Esophagus muscularis mucosa (tissue), 4 donors: Measurements from ENCODE around the gene SCYGR6. TPM values are rescaled to one million over a fixed set of nuclear protein-coding genes. Genes with fewer than 3 reads are reported as not detected.

Experiments used
- DNase-seq: peaks from one replicate; pipeline ENCODE4 v3.0.0-alpha.2; 2017; ENCODE audit errors: extremely low spot score
- H3K27ac ChIP-seq, 4 donors: fragments of 200-600 bp; sonication (generic); replicated peaks in 1 of 4; 1 replicate in 3 of 4; 2 replicates in 1 of 4; pipeline ENCODE4 v1.5.1; 2016 to 2019; ENCODE audit warnings: mild to moderate bottlenecking in 1 of 4
- H3K27me3 ChIP-seq, 4 donors: fragments of 200-600 bp; sonication (generic); one replicate each; pipeline versions ENCODE4 v1.5.1 to v1.6.0; 2016 to 2019
- H3K36me3 ChIP-seq, 4 donors: fragments of 200-600 bp; sonication (generic); one replicate each; pipeline ENCODE4 v1.5.1; 2016 to 2019
- H3K4me1 ChIP-seq, 4 donors: fragments of 200-600 bp; sonication (generic); one replicate each; pipeline ENCODE4 v1.5.1; 2016 to 2019
- H3K4me3 ChIP-seq, 4 donors: fragments of 200-600 bp; sonication (generic); 1 replicate in 2 of 4; 2 replicates in 2 of 4; pipeline ENCODE4 v1.5.1; 2016 to 2019; ENCODE audit warnings: mild to moderate bottlenecking in 4 of 4, moderate library complexity in 1 of 4
- H3K9me3 ChIP-seq, 4 donors: fragments of 200-600 bp; sonication (generic); 1 replicate in 3 of 4; 2 replicates in 1 of 4; pipeline ENCODE4 v1.5.1; 2016 to 2019
- CTCF ChIP-seq, 3 experiments: fragments of 200-600 bp in 2 of 3; fragments of 450-650 bp in 1 of 3; sonication (generic) in 2 of 3; IDR thresholded peaks; one replicate each; pipeline ENCODE4 v1.5.1; 2017 to 2019; ENCODE audit warnings: antibody characterized with exemption in 3 of 3, mild to moderate bottlenecking in 2 of 3, moderate library complexity in 1 of 3
- EP300 ChIP-seq: sonication (generic); formaldehyde crosslinking; IDR thresholded peaks from one replicate; pipeline ENCODE4 v1.6.1; 2017; ENCODE audit warnings: antibody characterized with exemption
- POLR2A ChIP-seq: fragments of 450-650 bp; IDR thresholded peaks from one replicate; pipeline ENCODE4 v1.6.1; 2017; ENCODE audit warnings: antibody characterized with exemption, moderate library complexity, mild to moderate bottlenecking, low read depth
- POLR2AphosphoS5 ChIP-seq, 2 donors: sonication (generic); formaldehyde crosslinking; IDR thresholded peaks; one replicate each; pipeline ENCODE4 v1.6.1; 2017; ENCODE audit warnings: antibody characterized with exemption in 2 of 2
- WGBS: methylation state at CpG from one replicate; pipeline ENCODE4 v1.1.5; 2018; 5-methylcytosine and 5-hydroxymethylcytosine counted together
- intact Hi-C: fragments of 100-400 bp; cut with DNase I; formaldehyde crosslinking; loops from one replicate; pipeline ENCODE4 v1.15.1; 2023
- total RNA-seq, 4 donors: library from RNA; depleted of rRNA; stranded (reverse); fragments of >200 nt; gene quantifications; one replicate each; pipeline versions ENCODE4 v1.1.0 to v1.2.1, GENCODE V29; 2016

Gene SCYGR6
- total RNA-seq, 4 donors from 2014 or later = not detected

GRCh38 chr2:227767830-227768229 lies 43.3 kb upstream of the SCYGR6 start:
- DNase-seq = no peak
- H3K4me3 ChIP-seq = no peak overlapping the region
- 86% methylated on average over 4 of the region's 22 CpGs for WGBS
- no peak overlapping the region for H3K27ac ChIP-seq
- peaks cover 0 to 9% (median 8%) of the 10 kb centered on the region in 4 donors for H3K4me1 ChIP-seq
- no peaks in the 10 kb centered on the region for H3K36me3 ChIP-seq
- intact Hi-C loops = loop anchor here (5.0 kb wide), 2 partner anchors 296 to 361 kb away; partner anchors contain the start of gene AGFG1
- no peaks in the 10 kb centered on the region for H3K27me3 ChIP-seq
- TF ChIP-seq EP300 (no peak), CTCF (IDR thresholded peaks at IDR 0.05) (no peak), POLR2AphosphoS5 (IDR thresholded peaks at IDR 0.05) (no peak), POLR2A (no peak)
- H3K9me3 ChIP-seq = no peaks in the 10 kb centered on the region

- peaks cover 0 to 9% (median 8%) of the 10 kb centered on the region in 4 donors for H3K4me1 ChIP-seq
- no peaks in the 10 kb centered on the region for H3K36me3 ChIP-seq
- no peaks in the 10 kb centered on the region for H3K9me3 ChIP-seq
- 22% methylated on average over 11 of the region's 11 CpGs for WGBS
- H3K4me3 ChIP-seq = no peak overlapping the region
- no peaks in the 10 kb centered on the region for H3K27me3 ChIP-seq
- no peak for TF ChIP-seq POLR2A
- TF ChIP-seq CTCF (IDR thresholded peaks at IDR 0.05) = peak; percentile 83 to 94 (median 88)
- peak in 1 of 2 donors; percentile 41 for TF ChIP-seq POLR2AphosphoS5 (IDR thresholded peaks at IDR 0.05)
- TF ChIP-seq EP300 = no peak
- intact Hi-C loops = loop anchor here (1.0 to 5.0 kb wide), 3 partner anchors 108 to 359 kb away; partner anchors contain the start of gene AGFG1
- peak overlapping the region in 1 of 4 donors; percentile 32 for H3K27ac ChIP-seq
- DNase-seq = no peak
Observed at GRCh38 chr2:227766373-227766883, 41.9 kb upstream of the SCYGR6 start.

- no peak for TF ChIP-seq CTCF (IDR thresholded peaks at IDR 0.05)
- TF ChIP-seq POLR2A = no peak
- no peak for TF ChIP-seq POLR2AphosphoS5 (IDR thresholded peaks at IDR 0.05)
- no peak for TF ChIP-seq EP300
- H3K27me3 ChIP-seq = no peaks in the 10 kb centered on the region
- no peaks in the 10 kb centered on the region for H3K36me3 ChIP-seq
- H3K27ac ChIP-seq = peak overlapping the region in 1 of 4 donors; percentile 32
- DNase-seq = no peak
- H3K9me3 ChIP-seq = no peaks in the 10 kb centered on the region
- intact Hi-C loops = loop anchor here (1.0 to 5.0 kb wide), 3 partner anchors 108 to 359 kb away; partner anchors contain the start of gene AGFG1
- 63% methylated on average over 4 of the region's 4 CpGs for WGBS
- H3K4me1 ChIP-seq = peaks cover 0 to 9% (median 8%) of the 10 kb centered on the region in 4 donors
- H3K4me3 ChIP-seq = no peak overlapping the region
Observed at GRCh38 chr2:227765788-227766372, 41.3 kb upstream of the SCYGR6 start.

GRCh38 chr2:227761740-227762476 lies 37.4 kb upstream of the SCYGR6 start:
- intact Hi-C loops = no loop called here
- no peak for TF ChIP-seq POLR2AphosphoS5 (IDR thresholded peaks at IDR 0.05)
- TF ChIP-seq CTCF (IDR thresholded peaks at IDR 0.05) = no peak
- TF ChIP-seq POLR2A = no peak
- no peak for TF ChIP-seq EP300
- WGBS = 75% methylated on average over 6 of the region's 6 CpGs
- no peak overlapping the region for H3K27ac ChIP-seq
- no peaks in the 10 kb centered on the region for H3K27me3 ChIP-seq
- peaks cover 0 to 9% (median 8%) of the 10 kb centered on the region in 4 donors for H3K4me1 ChIP-seq
- no peaks in the 10 kb centered on the region for H3K9me3 ChIP-seq
- no peaks in the 10 kb centered on the region for H3K36me3 ChIP-seq
- DNase-seq = no peak
- H3K4me3 ChIP-seq = no peak overlapping the region
